Esophagus muscularis mucosa (tissue), 4 donors: ENCODE measurements around the gene TMEM238L. TPM values are rescaled to one million over a fixed set of nuclear protein-coding genes. Genes with fewer than 3 reads are reported as not detected.

Experiments
- DNase-seq: peaks from one replicate; pipeline ENCODE4 v3.0.0-alpha.2; 2017; ENCODE audit errors: extremely low spot score
- H3K27ac ChIP-seq, 4 donors: fragments of 200-600 bp; sonication (generic); replicated peaks in 1 of 4; 1 replicate in 3 of 4; 2 replicates in 1 of 4; pipeline ENCODE4 v1.5.1; 2016 to 2019; ENCODE audit warnings: mild to moderate bottlenecking in 1 of 4
- H3K27me3 ChIP-seq, 4 donors: fragments of 200-600 bp; sonication (generic); one replicate each; pipeline versions ENCODE4 v1.5.1 to v1.6.0; 2016 to 2019
- H3K36me3 ChIP-seq, 4 donors: fragments of 200-600 bp; sonication (generic); one replicate each; pipeline ENCODE4 v1.5.1; 2016 to 2019
- H3K4me1 ChIP-seq, 4 donors: fragments of 200-600 bp; sonication (generic); one replicate each; pipeline ENCODE4 v1.5.1; 2016 to 2019
- H3K4me3 ChIP-seq, 4 donors: fragments of 200-600 bp; sonication (generic); 1 replicate in 2 of 4; 2 replicates in 2 of 4; pipeline ENCODE4 v1.5.1; 2016 to 2019; ENCODE audit warnings: mild to moderate bottlenecking in 4 of 4, moderate library complexity in 1 of 4
- H3K9me3 ChIP-seq, 4 donors: fragments of 200-600 bp; sonication (generic); 1 replicate in 3 of 4; 2 replicates in 1 of 4; pipeline ENCODE4 v1.5.1; 2016 to 2019
- CTCF ChIP-seq, 3 experiments: fragments of 200-600 bp in 2 of 3; fragments of 450-650 bp in 1 of 3; sonication (generic) in 2 of 3; IDR thresholded peaks; one replicate each; pipeline ENCODE4 v1.5.1; 2017 to 2019; ENCODE audit warnings: antibody characterized with exemption in 3 of 3, mild to moderate bottlenecking in 2 of 3, moderate library complexity in 1 of 3
- EP300 ChIP-seq: sonication (generic); formaldehyde crosslinking; IDR thresholded peaks from one replicate; pipeline ENCODE4 v1.6.1; 2017; ENCODE audit warnings: antibody characterized with exemption
- POLR2A ChIP-seq: fragments of 450-650 bp; IDR thresholded peaks from one replicate; pipeline ENCODE4 v1.6.1; 2017; ENCODE audit warnings: antibody characterized with exemption, moderate library complexity, mild to moderate bottlenecking, low read depth
- POLR2AphosphoS5 ChIP-seq, 2 donors: sonication (generic); formaldehyde crosslinking; IDR thresholded peaks; one replicate each; pipeline ENCODE4 v1.6.1; 2017; ENCODE audit warnings: antibody characterized with exemption in 2 of 2
- WGBS: methylation state at CpG from one replicate; pipeline ENCODE4 v1.1.5; 2018; 5-methylcytosine and 5-hydroxymethylcytosine counted together
- intact Hi-C: fragments of 100-400 bp; cut with DNase I; formaldehyde crosslinking; loops from one replicate; pipeline ENCODE4 v1.15.1; 2023
- total RNA-seq, 4 donors: library from RNA; depleted of rRNA; stranded (reverse); fragments of >200 nt; gene quantifications; one replicate each; pipeline versions ENCODE4 v1.1.0 to v1.2.1, GENCODE V29; 2016

TMEM238L gene
- total RNA-seq, 4 donors from 2014 or later = not detected

GRCh38 chr17:10802496-10803284 is 1.2 kb downstream of the TMEM238L start:
- no peak overlapping the region for H3K27ac ChIP-seq
- peaks cover 0 to 9% (median 5%) of the 10 kb centered on the region in 4 donors for H3K4me1 ChIP-seq
- no peak overlapping the region for H3K4me3 ChIP-seq
- no peak for DNase-seq
- intact Hi-C loops = no loop called here
- H3K36me3 ChIP-seq = no peaks in the 10 kb centered on the region
- 93% methylated on average over 14 of the region's 14 CpGs for WGBS
- no peaks in the 10 kb centered on the region for H3K27me3 ChIP-seq
- TF ChIP-seq POLR2A (no peak), POLR2AphosphoS5 (IDR thresholded peaks at IDR 0.05) (no peak), CTCF (IDR thresholded peaks at IDR 0.05) (no peak), EP300 (no peak)
- no peaks in the 10 kb centered on the region for H3K9me3 ChIP-seq

DNA sequence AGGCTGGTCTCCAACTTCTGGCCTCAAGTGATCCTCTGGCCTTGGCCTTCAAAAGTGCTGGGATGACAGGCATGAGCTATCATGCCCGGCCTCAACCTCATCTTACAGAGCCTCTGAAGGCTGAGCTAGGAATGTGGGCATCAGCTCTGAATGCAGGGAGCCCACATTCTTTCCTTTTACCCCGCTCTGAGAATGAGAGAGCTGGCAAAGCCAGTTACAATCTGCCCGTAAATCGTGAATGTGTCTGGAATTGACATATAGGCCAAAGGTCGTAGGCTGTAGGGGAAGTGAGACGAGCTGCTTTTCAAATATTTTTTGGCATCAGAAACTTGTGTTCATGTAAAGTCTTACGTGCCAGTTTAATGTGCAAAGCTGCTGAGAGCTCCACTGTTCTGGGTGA is 4.5 kb downstream of the TMEM238L start:
- no peaks in the 10 kb centered on the region for H3K9me3 ChIP-seq
- no peak overlapping the region for H3K4me3 ChIP-seq
- no peaks in the 10 kb centered on the region for H3K36me3 ChIP-seq
- H3K4me1 ChIP-seq = peaks cover 0 to 9% (median 7%) of the 10 kb centered on the region in 4 donors
- TF ChIP-seq POLR2A (no peak), EP300 (no peak), POLR2AphosphoS5 (IDR thresholded peaks at IDR 0.05) (no peak), CTCF (IDR thresholded peaks at IDR 0.05) (no peak)
- no peak overlapping the region for H3K27ac ChIP-seq
- DNase-seq = no peak
- no peaks in the 10 kb centered on the region for H3K27me3 ChIP-seq
- WGBS = 73% methylated on average over 7 of the region's 7 CpGs
- intact Hi-C loops = no loop called here

GRCh38 chr17:10798910-10799309 is 5.0 kb downstream of the TMEM238L start:
- Histone ChIP-seq H3K4me1 (peaks cover 0 to 9% (median 7%) of the 10 kb centered on the region in 4 donors), H3K36me3 (no peaks in the 10 kb centered on the region), H3K27me3 (no peaks in the 10 kb centered on the region)

GRCh38 chr17:10798332-10798749 is 5.6 kb downstream of the TMEM238L start:
- WGBS = 40% methylated on average over 3 of the region's 3 CpGs
- Histone ChIP-seq H3K27me3 (no peaks in the 10 kb centered on the region), H3K9me3 (no peaks in the 10 kb centered on the region), H3K36me3 (no peaks in the 10 kb centered on the region), H3K4me3 (no peak overlapping the region), H3K4me1 (peaks cover 0 to 9% (median 7%) of the 10 kb centered on the region in 4 donors), H3K27ac (no peak overlapping the region)
- DNase-seq = no peak
- intact Hi-C loops = no loop called here
- TF ChIP-seq CTCF (IDR thresholded peaks at IDR 0.05) = no peak
- TF ChIP-seq EP300 = no peak
- TF ChIP-seq POLR2AphosphoS5 (IDR thresholded peaks at IDR 0.05) = no peak
- TF ChIP-seq POLR2A = no peak

More at GRCh38 chr17:10798910-10799309, 5.0 kb downstream of the TMEM238L start:
- intact Hi-C loops = no loop called here
- TF ChIP-seq EP300 (no peak), POLR2AphosphoS5 (IDR thresholded peaks at IDR 0.05) (no peak), POLR2A (no peak), CTCF (IDR thresholded peaks at IDR 0.05) (no peak)
- WGBS = 75% methylated on average over 7 of the region's 7 CpGs
- H3K27ac ChIP-seq = no peak overlapping the region
- DNase-seq = no peak
- no peaks in the 10 kb centered on the region for H3K9me3 ChIP-seq
- no peak overlapping the region for H3K4me3 ChIP-seq
